Upper lobe of left lung (tissue), 6 donors: ENCODE results near the gene DPH6. TPM values are rescaled to one million over a fixed set of nuclear protein-coding genes. Genes with fewer than 3 reads are reported as not detected.

ENCODE experiments used
- ATAC-seq, 2 donors: fragments of 200-7000 bp; cut with Tn5 transposase; one replicate each; pipeline ENCODE4 v1.9.1; 2022; ENCODE audit warnings: mild to moderate bottlenecking in 2 of 2, moderate library complexity in 2 of 2; ENCODE audit not compliant: low FRiP score in 2 of 2
- DNase-seq, 2 donors: peaks; one replicate each; pipeline ENCODE4 v3.0.0-alpha.2; 2019 to 2020
- H3K27ac ChIP-seq, 4 donors: fragments of 200-600 bp; sonication (generic); one replicate each; pipeline ENCODE4 v1.5.1; 2016 to 2019
- H3K27me3 ChIP-seq, 4 donors: fragments of 200-600 bp; sonication (generic); one replicate each; pipeline ENCODE4 v1.5.1; 2017 to 2019
- H3K36me3 ChIP-seq, 4 donors: fragments of 200-600 bp; sonication (generic); one replicate each; pipeline ENCODE4 v1.5.1; 2016 to 2019
- H3K4me1 ChIP-seq, 4 donors: fragments of 200-600 bp; sonication (generic); one replicate each; pipeline ENCODE4 v1.5.1; 2018 to 2019
- H3K4me3 ChIP-seq, 4 donors: fragments of 200-600 bp; sonication (generic); one replicate each; pipeline ENCODE4 v1.5.1; 2017 to 2019; ENCODE audit warnings: mild to moderate bottlenecking in 2 of 4, moderate library complexity in 1 of 4
- H3K9me3 ChIP-seq, 4 donors: fragments of 200-600 bp; sonication (generic); one replicate each; pipeline ENCODE4 v1.5.1; 2018 to 2019
- EP300 ChIP-seq, 4 donors: sonication (generic); formaldehyde crosslinking; IDR thresholded peaks; one replicate each; pipeline ENCODE4 v1.5.1; 2017; ENCODE audit warnings: antibody characterized with exemption in 4 of 4, control low read depth in 2 of 4
- POLR2A ChIP-seq, 4 donors: fragments of 450-650 bp; IDR thresholded peaks; one replicate each; pipeline ENCODE4 v1.5.1; 2016 to 2017; ENCODE audit warnings: antibody characterized with exemption in 4 of 4, mild to moderate bottlenecking in 2 of 4
- POLR2AphosphoS5 ChIP-seq, 2 donors: sonication (generic); formaldehyde crosslinking; IDR thresholded peaks; one replicate each; pipeline ENCODE4 v1.5.1; 2017; ENCODE audit warnings: antibody characterized with exemption in 2 of 2
- WGBS, 2 donors: methylation state at CpG; one replicate each; pipeline ENCODE4 v1.1.5; 2017 to 2018; 5-methylcytosine and 5-hydroxymethylcytosine counted together
- total RNA-seq, 6 donors: library from RNA; depleted of rRNA in 4 of 6; stranded (reverse); fragments of >200 nt in 4 of 6; gene quantifications; one replicate each; pipeline versions ENCODE4 v1.1.0 to v1.2.1, GENCODE V29; 2016 to 2021
- TF ChIP-seq, protein P1 (sequence below), 6 experiments: fragments of 450-650 bp in 4 of 6; fragments of 200-600 bp in 2 of 6; sonication (generic) in 2 of 6; IDR thresholded peaks; one replicate each; pipeline ENCODE4 v1.5.1; 2016 to 2019; ENCODE audit warnings: antibody characterized with exemption in 6 of 6
- donor health status: DM: no; HTN: no; CAD: no; lungs with moderate emphysema.
- donor health status: DM: no; HTN: yes; CAD: no; lungs with severe emphysema.

Gene DPH6
- total RNA-seq, 6 donors from 2014 or later: 6.3 to 48.2 (median 14.6) TPM

DNA sequence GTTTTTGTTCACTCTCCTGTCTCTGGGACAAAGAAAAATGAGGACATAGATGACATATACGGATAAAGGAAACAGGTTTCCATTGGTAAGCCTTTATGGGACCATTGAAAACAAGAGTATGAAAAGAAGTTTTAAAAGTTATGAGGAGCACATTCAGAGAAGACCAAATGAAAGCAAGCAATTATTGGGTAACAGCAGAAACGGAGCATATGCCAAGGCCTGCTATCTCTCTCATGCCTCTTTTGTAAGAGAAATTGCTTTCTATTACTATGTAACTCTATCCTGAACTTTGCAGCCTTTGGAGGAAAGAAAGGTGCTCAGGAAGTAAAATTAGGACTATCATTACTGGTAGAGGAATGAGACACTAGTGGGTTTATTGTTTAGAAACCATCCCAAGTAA lies 14.9 kb upstream of the DPH6 start:
- Histone ChIP-seq H3K4me3 (no peak overlapping the region), H3K27ac (no peak overlapping the region), H3K9me3 (no peaks in the 10 kb centered on the region), H3K27me3 (no peaks in the 10 kb centered on the region), H3K36me3 (no peaks in the 10 kb centered on the region), H3K4me1 (no peaks in the 10 kb centered on the region)
- TF ChIP-seq POLR2A (IDR thresholded peaks at IDR 0.05) (no peak), EP300 (IDR thresholded peaks at IDR 0.05) (no peak), POLR2AphosphoS5 (IDR thresholded peaks at IDR 0.05) (no peak)
- TF ChIP-seq, protein P1, sequence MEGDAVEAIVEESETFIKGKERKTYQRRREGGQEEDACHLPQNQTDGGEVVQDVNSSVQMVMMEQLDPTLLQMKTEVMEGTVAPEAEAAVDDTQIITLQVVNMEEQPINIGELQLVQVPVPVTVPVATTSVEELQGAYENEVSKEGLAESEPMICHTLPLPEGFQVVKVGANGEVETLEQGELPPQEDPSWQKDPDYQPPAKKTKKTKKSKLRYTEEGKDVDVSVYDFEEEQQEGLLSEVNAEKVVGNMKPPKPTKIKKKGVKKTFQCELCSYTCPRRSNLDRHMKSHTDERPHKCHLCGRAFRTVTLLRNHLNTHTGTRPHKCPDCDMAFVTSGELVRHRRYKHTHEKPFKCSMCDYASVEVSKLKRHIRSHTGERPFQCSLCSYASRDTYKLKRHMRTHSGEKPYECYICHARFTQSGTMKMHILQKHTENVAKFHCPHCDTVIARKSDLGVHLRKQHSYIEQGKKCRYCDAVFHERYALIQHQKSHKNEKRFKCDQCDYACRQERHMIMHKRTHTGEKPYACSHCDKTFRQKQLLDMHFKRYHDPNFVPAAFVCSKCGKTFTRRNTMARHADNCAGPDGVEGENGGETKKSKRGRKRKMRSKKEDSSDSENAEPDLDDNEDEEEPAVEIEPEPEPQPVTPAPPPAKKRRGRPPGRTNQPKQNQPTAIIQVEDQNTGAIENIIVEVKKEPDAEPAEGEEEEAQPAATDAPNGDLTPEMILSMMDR (IDR thresholded peaks at IDR 0.05): no peak
- DNase-seq (no peak), ATAC-seq (no peak)
- 77 to 82% methylated on average over 2 of the region's 2 CpGs for WGBS, 2 donors

DNA sequence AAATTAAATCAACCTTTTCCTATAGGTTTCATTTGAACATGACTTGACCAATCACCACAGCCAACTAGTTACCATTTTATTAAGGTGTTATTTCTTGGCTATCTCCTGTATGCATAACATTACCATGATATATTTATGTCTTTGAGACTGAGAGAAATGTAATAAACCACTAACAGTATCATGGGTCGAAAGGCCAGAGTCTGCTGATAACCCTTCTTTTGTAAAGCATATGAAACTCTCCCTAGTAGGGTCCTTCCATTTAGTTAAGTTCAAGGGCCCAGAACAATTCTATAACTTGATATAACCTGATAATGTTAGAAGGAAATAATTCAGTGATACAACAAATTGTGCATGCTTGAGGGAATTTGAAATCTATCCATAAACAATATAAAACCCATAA lies 14.3 kb upstream of the DPH6 start:
- DNase-seq (no peak), ATAC-seq (no peak)
- H3K4me1 ChIP-seq: no peaks in the 10 kb centered on the region
- no peaks in the 10 kb centered on the region for H3K27me3 ChIP-seq
- no peak overlapping the region for H3K4me3 ChIP-seq
- H3K36me3 ChIP-seq: no peaks in the 10 kb centered on the region
- H3K27ac ChIP-seq: no peak overlapping the region
- H3K9me3 ChIP-seq: no peaks in the 10 kb centered on the region
- TF ChIP-seq POLR2AphosphoS5 (IDR thresholded peaks at IDR 0.05): no peak
- TF ChIP-seq, protein P1 (IDR thresholded peaks at IDR 0.05): no peak
- WGBS, 2 donors: 91 to 97% methylated on average over 1 of the region's 1 CpG

DNA sequence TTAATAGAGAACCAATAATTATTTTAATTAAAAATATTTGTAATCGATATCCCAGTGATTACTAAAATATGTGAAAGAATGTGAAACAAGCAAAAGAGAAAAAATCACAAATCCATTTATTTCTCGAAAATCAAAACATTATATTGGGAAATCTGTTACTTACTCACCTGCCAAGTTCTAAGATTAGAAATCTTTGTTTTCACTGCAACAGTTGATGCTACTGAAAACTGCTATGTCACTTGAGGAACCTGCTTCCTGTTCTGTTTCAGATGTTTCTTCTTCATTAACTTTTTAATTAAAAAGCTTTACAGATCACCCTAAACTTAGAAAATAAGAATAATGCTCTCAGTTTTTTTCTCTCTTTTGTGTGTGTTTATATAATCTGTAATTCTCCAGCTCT lies 13.7 kb upstream of the DPH6 start:
- no peak for TF ChIP-seq POLR2AphosphoS5 (IDR thresholded peaks at IDR 0.05)
- no peak for TF ChIP-seq POLR2A (IDR thresholded peaks at IDR 0.05)
- TF ChIP-seq EP300 (IDR thresholded peaks at IDR 0.05): no peak
- TF ChIP-seq, protein P1 (IDR thresholded peaks at IDR 0.05): no peak

DNA sequence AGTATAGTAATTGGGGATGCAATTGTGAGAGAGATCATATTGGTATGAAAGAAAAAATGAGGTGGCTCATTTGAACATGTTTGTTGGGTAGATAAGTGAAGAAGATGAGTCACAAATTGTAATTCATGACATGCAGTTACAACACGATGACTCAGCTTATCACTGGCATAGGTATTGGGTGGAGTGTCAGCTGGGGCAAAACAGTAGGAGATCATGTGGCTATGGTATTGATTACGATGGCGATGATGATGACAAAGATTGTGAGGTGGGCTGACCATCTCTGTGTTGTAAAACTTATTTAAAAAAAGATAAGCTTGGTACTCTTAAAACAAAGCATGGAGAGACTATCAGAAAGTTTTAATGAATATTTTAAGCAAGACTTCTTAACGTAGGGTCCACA lies 11.6 kb upstream of the DPH6 start:
- TF ChIP-seq POLR2A (IDR thresholded peaks at IDR 0.05) (no peak), POLR2AphosphoS5 (IDR thresholded peaks at IDR 0.05) (no peak)
- H3K27me3 ChIP-seq: no peaks in the 10 kb centered on the region
- ATAC-seq: no peak
- H3K9me3 ChIP-seq: no peaks in the 10 kb centered on the region
- no peak overlapping the region for H3K4me3 ChIP-seq
- WGBS, 2 donors: 92 to 93% methylated on average over 4 of the region's 4 CpGs
- no peaks in the 10 kb centered on the region for H3K36me3 ChIP-seq
- no peak for DNase-seq
- H3K4me1 ChIP-seq: no peaks in the 10 kb centered on the region
- H3K27ac ChIP-seq: no peak overlapping the region

More for the DNA sequence above, 13.7 kb upstream of the DPH6 start:
- Histone ChIP-seq H3K4me1 (no peaks in the 10 kb centered on the region), H3K36me3 (no peaks in the 10 kb centered on the region), H3K4me3 (no peak overlapping the region), H3K27ac (no peak overlapping the region), H3K9me3 (no peaks in the 10 kb centered on the region), H3K27me3 (no peaks in the 10 kb centered on the region)
- WGBS, 2 donors: 81 to 87% methylated on average over 2 of the region's 2 CpGs
- ATAC-seq (no peak), DNase-seq (no peak)

DNA sequence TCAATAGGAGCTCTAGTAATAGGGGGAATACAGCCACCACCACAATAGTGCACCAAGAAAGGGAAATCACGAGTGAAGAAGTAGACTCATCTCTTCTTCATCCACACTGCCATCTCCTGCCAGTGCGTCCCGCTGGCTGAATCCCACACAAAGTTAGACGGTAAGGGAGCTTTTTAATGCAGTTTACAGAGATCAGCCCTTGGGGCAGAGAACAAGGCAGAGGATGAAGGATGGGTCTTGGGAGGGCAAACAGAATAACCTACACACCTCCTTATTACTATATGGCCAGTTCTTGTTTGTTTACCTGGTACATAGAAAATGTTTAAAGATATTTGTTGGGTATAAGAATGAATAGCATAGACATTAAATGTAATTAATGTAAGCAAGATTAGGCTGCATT lies 11.0 kb upstream of the DPH6 start:
- no peak for TF ChIP-seq EP300 (IDR thresholded peaks at IDR 0.05)
- no peak for TF ChIP-seq POLR2AphosphoS5 (IDR thresholded peaks at IDR 0.05)
- TF ChIP-seq, protein P1 (IDR thresholded peaks at IDR 0.05): no peak
- TF ChIP-seq POLR2A (IDR thresholded peaks at IDR 0.05): no peak
- H3K27me3 ChIP-seq: no peaks in the 10 kb centered on the region
- ATAC-seq: no peak
- H3K36me3 ChIP-seq: no peaks in the 10 kb centered on the region
- H3K9me3 ChIP-seq: no peaks in the 10 kb centered on the region
- H3K27ac ChIP-seq: no peak overlapping the region
- H3K4me1 ChIP-seq: no peaks in the 10 kb centered on the region
- H3K4me3 ChIP-seq: no peak overlapping the region
- DNase-seq: no peak
- 94 to 97% methylated on average over 4 of the region's 4 CpGs for WGBS, 2 donors
